NT2/D1 (cell line): Measurements from ENCODE around the gene POLRMT.
"Not testable (repeated sequence)": the region's sequence is repeated elsewhere in the genome, so short reads cannot be mapped to it uniquely, and the experiment has no call there.

Experiments used
- DNase-seq: peaks from one replicate; pipeline ENCODE4 v3.0.0-alpha.2; 2011; ENCODE audit warnings: low read depth, low spot score
- H3K27me3 ChIP-seq: 2 replicates; pipeline ENCODE4 v1.6.0; 2011; ENCODE audit warnings: mild to moderate bottlenecking; ENCODE audit not compliant: insufficient read length, insufficient read depth
- H3K36me3 ChIP-seq: 2 replicates; pipeline ENCODE4 v1.6.1; 2011; ENCODE audit warnings: mild to moderate bottlenecking, low read length, mixed read lengths; ENCODE audit not compliant: insufficient read depth, insufficient read length
- H3K4me1 ChIP-seq: 2 replicates; pipeline ENCODE4 v1.5.1; 2011; ENCODE audit not compliant: insufficient read depth, insufficient read length
- H3K4me3 ChIP-seq: 2 replicates; pipeline ENCODE4 v1.5.1; 2011; ENCODE audit warnings: low read depth; ENCODE audit not compliant: insufficient read length
- H3K9ac ChIP-seq: 2 replicates; pipeline ENCODE4 v1.6.0; 2011; ENCODE audit warnings: low read depth; ENCODE audit not compliant: insufficient read length
- H3K9me3 ChIP-seq: 2 replicates; pipeline ENCODE4 v1.5.1; 2011; ENCODE audit warnings: mild to moderate bottlenecking, low read length; ENCODE audit not compliant: insufficient read depth
- SUZ12 ChIP-seq: IDR thresholded peaks from 2 replicates; pipeline ENCODE4 v1.6.1; 2011; ENCODE audit not compliant: insufficient read length, insufficient read depth; ENCODE audit errors: extremely low read depth
- YY1 ChIP-seq: IDR thresholded peaks from 2 replicates; pipeline ENCODE4 v1.6.1; 2011; ENCODE audit not compliant: insufficient read length, insufficient read depth
- ZNF274 ChIP-seq: IDR thresholded peaks from 2 replicates; pipeline ENCODE4 v1.6.1; 2011; ENCODE audit warnings: mild to moderate bottlenecking, low read depth, low read length

Gene POLRMT

GRCh38 chr19:638906-639252 is 5.5 kb upstream of the POLRMT start:
- peak overlapping the region; percentile 47 for H3K4me3 ChIP-seq
- peak overlapping the region; percentile 56 for H3K9ac ChIP-seq
- H3K9me3 ChIP-seq, result no peaks in the 10 kb centered on the region
- peaks cover 20% of the 10 kb centered on the region for H3K36me3 ChIP-seq
- no peak for TF ChIP-seq SUZ12
- no peak for TF ChIP-seq ZNF274
- no peak for TF ChIP-seq YY1
- no peak for DNase-seq
- peaks cover 11% of the 10 kb centered on the region for H3K4me1 ChIP-seq
- peaks cover 12% of the 10 kb centered on the region for H3K27me3 ChIP-seq

- H3K36me3 ChIP-seq, result peaks cover 11% of the 10 kb centered on the region
- no peak for TF ChIP-seq ZNF274
- no peak for TF ChIP-seq YY1
- TF ChIP-seq SUZ12, result no peak
Measured at GRCh38 chr19:634975-635652, 1.8 kb upstream of the POLRMT start.

GRCh38 chr19:633786-634639 is 676 bp upstream of the POLRMT start:
- Histone ChIP-seq H3K9ac (peak overlapping the region; percentile 88), H3K4me3 (peak overlapping the region; percentile 98), H3K36me3 (peaks cover 21% of the 10 kb centered on the region), H3K27me3 (peaks cover 8% of the 10 kb centered on the region), H3K9me3 (no peaks in the 10 kb centered on the region), H3K4me1 (peaks cover 11% of the 10 kb centered on the region)
- TF ChIP-seq SUZ12, result no peak
- TF ChIP-seq ZNF274, result no peak
- TF ChIP-seq YY1, result no peak
- DNase-seq, result no peak

More at GRCh38 chr19:634975-635652, 1.8 kb upstream of the POLRMT start:
- H3K27me3 ChIP-seq, result peaks cover 12% of the 10 kb centered on the region
- no peak overlapping the region for H3K4me3 ChIP-seq
- H3K4me1 ChIP-seq, result peaks cover 14% of the 10 kb centered on the region
- no peaks in the 10 kb centered on the region for H3K9me3 ChIP-seq
- DNase-seq, result no peak
- H3K9ac ChIP-seq, result peak overlapping the region; percentile 26

- no peaks in the 10 kb centered on the region for H3K27me3 ChIP-seq
- H3K36me3 ChIP-seq, result peaks cover 35% of the 10 kb centered on the region
- H3K9ac ChIP-seq, result peak overlapping the region; percentile 100
- H3K9me3 ChIP-seq, result no peaks in the 10 kb centered on the region
- peaks cover 8% of the 10 kb centered on the region for H3K4me1 ChIP-seq
- no peak for DNase-seq
- no peak for TF ChIP-seq SUZ12
- TF ChIP-seq YY1, result no peak
- TF ChIP-seq ZNF274, result no peak
- H3K4me3 ChIP-seq, result peak overlapping the region; percentile 98
Measured at GRCh38 chr19:632579-633067, 714 bp downstream of the POLRMT start.

- peaks cover 9% of the 10 kb centered on the region for H3K4me1 ChIP-seq
- no peaks in the 10 kb centered on the region for H3K9me3 ChIP-seq
- TF ChIP-seq YY1 (no peak), SUZ12 (no peak), ZNF274 (no peak)
- H3K9ac ChIP-seq, result peak overlapping the region; percentile 32
- no peaks in the 10 kb centered on the region for H3K27me3 ChIP-seq
- H3K36me3 ChIP-seq, result peaks cover 48% of the 10 kb centered on the region
- no peak for DNase-seq
- no peak overlapping the region for H3K4me3 ChIP-seq
Measured at GRCh38 chr19:629961-630714, 3.2 kb downstream of the POLRMT start.

GRCh38 chr19:629515-629914 is 3.8 kb downstream of the POLRMT start:
- not testable (repeated sequence) for H3K9me3 ChIP-seq, H3K27me3 ChIP-seq, H3K9ac ChIP-seq, H3K4me3 ChIP-seq, DNase-seq
- Histone ChIP-seq H3K4me1 (peaks cover 11% of the 10 kb centered on the region), H3K36me3 (peaks cover 55% of the 10 kb centered on the region)

- Histone ChIP-seq H3K4me3 (no peak overlapping the region), H3K27me3 (no peaks in the 10 kb centered on the region), H3K9ac (peak overlapping the region; percentile 50), H3K4me1 (peaks cover 11% of the 10 kb centered on the region), H3K36me3 (peaks cover 68% of the 10 kb centered on the region), H3K9me3 (no peaks in the 10 kb centered on the region)
- DNase-seq, result no peak
- TF ChIP-seq YY1, result no peak
- no peak for TF ChIP-seq SUZ12
- no peak for TF ChIP-seq ZNF274
Measured at GRCh38 chr19:628168-628567, 5.2 kb downstream of the POLRMT start.

- H3K36me3 ChIP-seq, result peaks cover 84% of the 10 kb centered on the region
- H3K4me3 ChIP-seq, H3K9ac ChIP-seq, H3K4me1 ChIP-seq, H3K27me3 ChIP-seq, DNase-seq, H3K9me3 ChIP-seq: not testable (repeated sequence)
Measured at GRCh38 chr19:626566-626965, 6.8 kb downstream of the POLRMT start.
